Osteocyte (in vitro differentiated cells): Measurements from ENCODE around the gene PROX1. TPM values are rescaled to one million over a fixed set of nuclear protein-coding genes. Genes with fewer than 3 reads are reported as not detected.

Source experiments
- DNase-seq: peaks from one replicate; pipeline ENCODE4 v3.0.0; 2021; ENCODE audit warnings: mixed read lengths; ENCODE audit not compliant: unreplicated experiment; ENCODE audit errors: extremely low spot score
- H3K27ac Mint-ChIP-seq: one replicate; pipeline ENCODE4 v1.8.0; 2021; ENCODE audit warnings: mild to moderate bottlenecking, mixed read lengths; ENCODE audit not compliant: unreplicated experiment
- H3K27me3 Mint-ChIP-seq: one replicate; pipeline ENCODE4 v1.8.0; 2021; ENCODE audit warnings: mixed read lengths; ENCODE audit not compliant: unreplicated experiment
- H3K36me3 Mint-ChIP-seq: one replicate; pipeline ENCODE4 v1.8.0; 2021; ENCODE audit warnings: mixed read lengths; ENCODE audit not compliant: unreplicated experiment
- H3K4me1 Mint-ChIP-seq: one replicate; pipeline ENCODE4 v1.8.0; 2021; ENCODE audit warnings: mixed read lengths; ENCODE audit not compliant: unreplicated experiment
- H3K4me3 Mint-ChIP-seq: one replicate; pipeline ENCODE4 v1.8.0; 2021; ENCODE audit warnings: mild to moderate bottlenecking, moderate library complexity, mixed read lengths; ENCODE audit not compliant: unreplicated experiment
- H3K9me3 Mint-ChIP-seq: one replicate; pipeline ENCODE4 v1.8.0; 2021; ENCODE audit warnings: mixed read lengths; ENCODE audit not compliant: unreplicated experiment
- CTCF ChIP-seq: fragments of 200-600 bp; sonication (generic); IDR thresholded peaks from 2 replicates; pipeline ENCODE4 v1.5.0; 2021; ENCODE audit warnings: antibody characterized with exemption, mild to moderate bottlenecking, moderate library complexity
- total RNA-seq: library from RNA; stranded (reverse); gene quantifications from 2 replicates; pipeline ENCODE4 v1.2.1, GENCODE V29; 2021

Gene PROX1
- total RNA-seq, 1 donor from 2014 or later, result 0.32 TPM

DNA sequence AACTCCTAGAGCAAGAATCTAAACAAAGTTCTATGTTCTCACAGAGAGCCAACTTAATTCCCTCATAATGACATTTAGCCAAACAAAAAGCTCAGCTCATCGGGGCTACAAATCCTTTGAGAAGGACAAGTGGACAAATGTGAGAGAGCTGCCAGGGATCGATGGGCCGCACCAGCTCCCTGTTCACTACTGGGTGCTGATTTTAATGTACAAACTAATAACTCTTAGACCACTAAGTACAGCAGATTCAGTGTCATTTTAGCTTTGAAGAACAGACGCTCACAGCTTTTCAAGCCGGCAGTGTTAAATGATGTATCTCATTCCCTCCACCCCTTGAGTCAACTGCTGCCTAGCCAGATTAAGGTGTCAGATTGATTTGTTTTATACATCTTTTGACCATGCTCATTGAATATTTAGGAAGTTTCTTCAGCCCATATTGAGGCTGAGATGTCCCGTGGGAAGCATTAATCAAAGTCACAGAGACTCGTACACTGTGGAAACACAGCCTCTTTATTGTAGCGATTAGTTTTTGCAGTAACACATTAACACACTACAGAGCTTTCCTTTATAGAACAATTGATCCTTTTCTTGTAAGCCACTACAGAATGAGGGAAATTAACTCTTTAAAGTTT is 21.1 kb downstream of the PROX1 start:
- Mint-ChIP-seq H3K36me3 (no peaks in the 10 kb centered on the region), H3K4me1 (no peaks in the 10 kb centered on the region), H3K4me3 (no peak overlapping the region), H3K9me3 (no peaks in the 10 kb centered on the region), H3K27ac (no peak overlapping the region), H3K27me3 (peaks cover 4% of the 10 kb centered on the region)
- DNase-seq, result no peak
- no peak for TF ChIP-seq CTCF

DNA sequence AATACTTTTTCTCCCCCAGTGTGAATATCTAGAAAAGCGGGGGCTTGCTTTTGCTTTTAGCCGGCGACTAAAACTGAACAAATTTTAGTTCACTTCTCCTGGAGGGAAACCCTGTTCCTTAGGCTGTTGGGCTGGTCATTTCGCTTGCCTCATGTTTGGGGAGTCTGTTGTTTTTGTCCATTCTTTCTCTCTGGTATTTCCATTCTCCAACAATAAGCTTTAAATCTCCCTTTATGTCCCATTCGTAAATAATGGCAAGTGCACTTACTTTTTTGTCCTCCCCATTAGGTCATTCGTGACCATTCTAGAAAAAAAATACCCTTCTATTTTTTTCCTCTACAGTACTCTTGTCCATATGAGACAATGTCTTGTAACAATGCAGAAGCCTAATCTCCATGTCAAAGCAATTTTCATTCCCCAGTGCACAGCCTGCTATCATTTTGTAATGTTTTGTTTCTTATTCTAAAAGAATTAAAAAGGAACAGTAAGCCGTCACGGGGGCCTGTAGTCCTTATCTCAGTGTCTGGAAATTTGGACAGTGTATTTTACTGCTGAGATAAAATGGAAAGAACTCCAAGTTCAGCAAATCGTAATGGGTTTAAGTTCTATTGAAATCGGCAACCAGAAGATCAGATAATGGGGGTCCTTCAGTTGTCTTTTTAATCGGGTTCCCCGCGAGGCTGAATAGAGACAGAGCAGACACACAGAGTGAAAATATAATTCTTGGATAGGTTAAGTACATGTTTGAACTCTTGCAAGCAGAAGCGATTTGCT is 21.8 kb downstream of the PROX1 start:
- no peak for TF ChIP-seq CTCF
- no peaks in the 10 kb centered on the region for H3K36me3 Mint-ChIP-seq
- H3K9me3 Mint-ChIP-seq, result no peaks in the 10 kb centered on the region
- H3K27me3 Mint-ChIP-seq, result peaks cover under 1% of the 10 kb centered on the region
- no peaks in the 10 kb centered on the region for H3K4me1 Mint-ChIP-seq
- no peak overlapping the region for H3K4me3 Mint-ChIP-seq
- DNase-seq, result no peak
- H3K27ac Mint-ChIP-seq, result no peak overlapping the region

GRCh38 chr1:214010197-214010573 is 22.4 kb downstream of the PROX1 start:
- no peak for TF ChIP-seq CTCF

GRCh38 chr1:214010717-214011116 is 22.9 kb downstream of the PROX1 start:
- H3K4me1 Mint-ChIP-seq, result no peaks in the 10 kb centered on the region
- H3K9me3 Mint-ChIP-seq, result no peaks in the 10 kb centered on the region
- DNase-seq, result no peak
- TF ChIP-seq CTCF, result no peak
- H3K27ac Mint-ChIP-seq, result no peak overlapping the region
- no peaks in the 10 kb centered on the region for H3K36me3 Mint-ChIP-seq
- H3K4me3 Mint-ChIP-seq, result no peak overlapping the region
- H3K27me3 Mint-ChIP-seq, result no peaks in the 10 kb centered on the region

More at GRCh38 chr1:214010197-214010573, 22.4 kb downstream of the PROX1 start:
- Mint-ChIP-seq H3K27me3 (no peaks in the 10 kb centered on the region), H3K4me1 (no peaks in the 10 kb centered on the region), H3K36me3 (no peaks in the 10 kb centered on the region), H3K27ac (no peak overlapping the region), H3K9me3 (no peaks in the 10 kb centered on the region), H3K4me3 (no peak overlapping the region)
- no peak for DNase-seq

- no peaks in the 10 kb centered on the region for H3K4me1 Mint-ChIP-seq
- TF ChIP-seq CTCF, result no peak
- DNase-seq, result no peak
- no peaks in the 10 kb centered on the region for H3K9me3 Mint-ChIP-seq
- no peaks in the 10 kb centered on the region for H3K27me3 Mint-ChIP-seq
- H3K36me3 Mint-ChIP-seq, result no peaks in the 10 kb centered on the region
- no peak overlapping the region for H3K27ac Mint-ChIP-seq
- H3K4me3 Mint-ChIP-seq, result no peak overlapping the region
These were observed 24.6 kb downstream of the PROX1 start for GRCh38 chr1:214012418-214012817.
